Fibroblast of lung (primary cell): Measurements from ENCODE around the gene TSHZ2.

Experiments
- EZH2 ChIP-seq: IDR thresholded peaks from 2 replicates; pipeline ENCODE4 v1.5.1; 2012; ENCODE audit warnings: low read length, control low read depth, mild to moderate bottlenecking; ENCODE audit errors: missing control alignments
- TF ChIP-seq, protein P1 (sequence below), 2 donors: IDR thresholded peaks in 1 of 2; conservative IDR thresholded peaks in 1 of 2; 1 replicate in 1 of 2; 2 replicates in 1 of 2; pipeline ENCODE4 v1.5.1; 2011 to 2012; ENCODE audit warnings: low read length in 2 of 2, control low read depth in 1 of 2, inconsistent platforms in 1 of 2, low read depth in 1 of 2, mild to moderate bottlenecking in 1 of 2

GRCh38 chr20:53434662-53435061 is 462.5 kb downstream of the TSHZ2 start:
- TF ChIP-seq, protein P1, sequence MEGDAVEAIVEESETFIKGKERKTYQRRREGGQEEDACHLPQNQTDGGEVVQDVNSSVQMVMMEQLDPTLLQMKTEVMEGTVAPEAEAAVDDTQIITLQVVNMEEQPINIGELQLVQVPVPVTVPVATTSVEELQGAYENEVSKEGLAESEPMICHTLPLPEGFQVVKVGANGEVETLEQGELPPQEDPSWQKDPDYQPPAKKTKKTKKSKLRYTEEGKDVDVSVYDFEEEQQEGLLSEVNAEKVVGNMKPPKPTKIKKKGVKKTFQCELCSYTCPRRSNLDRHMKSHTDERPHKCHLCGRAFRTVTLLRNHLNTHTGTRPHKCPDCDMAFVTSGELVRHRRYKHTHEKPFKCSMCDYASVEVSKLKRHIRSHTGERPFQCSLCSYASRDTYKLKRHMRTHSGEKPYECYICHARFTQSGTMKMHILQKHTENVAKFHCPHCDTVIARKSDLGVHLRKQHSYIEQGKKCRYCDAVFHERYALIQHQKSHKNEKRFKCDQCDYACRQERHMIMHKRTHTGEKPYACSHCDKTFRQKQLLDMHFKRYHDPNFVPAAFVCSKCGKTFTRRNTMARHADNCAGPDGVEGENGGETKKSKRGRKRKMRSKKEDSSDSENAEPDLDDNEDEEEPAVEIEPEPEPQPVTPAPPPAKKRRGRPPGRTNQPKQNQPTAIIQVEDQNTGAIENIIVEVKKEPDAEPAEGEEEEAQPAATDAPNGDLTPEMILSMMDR (conservative IDR thresholded peaks at IDR 0.05 in 1 of 2, IDR thresholded peaks at IDR 0.05 in 1 of 2; ENCODE audit: low read depth in 1 of 2, low read length in 2 of 2) = no peak
- TF ChIP-seq EZH2 = no peak
